GM12878 (cell line): Measurements from ENCODE around the gene MAT1A. TPM values are rescaled to one million over a fixed set of nuclear protein-coding genes. Genes with fewer than 3 reads are reported as not detected.

Experiments used
- ATAC-seq: fragments of 200-7000 bp; cut with Tn5 transposase; 3 replicates; pipeline ENCODE4 v1.9.1; 2020; ENCODE audit warnings: mild to moderate bottlenecking, moderate library complexity
- BruUV-seq: library from RNA; stranded (reverse); fragments of 400-500 nt; replicated peaks from 2 replicates; lab custom pipeline; 2021; lab: Mats Ljungman, UMichigan
- CTCF ChIA-PET: fragments of 300-600 bp; sonication (Branson Sonifier 250); formaldehyde crosslinking; extraction: SDS; loops from one replicate; lab custom pipeline; 2021; ENCODE audit warnings: inconsistent platforms; lab: Yijun Ruan, JAX
- POLR2A ChIA-PET: fragments of 350-600 bp; formaldehyde crosslinking; extraction: SDS; loops from one replicate; lab custom pipeline; 2021; ENCODE audit warnings: inconsistent platforms; lab: Charles Lee
- RAD21 ChIA-PET: fragments of 300-600 bp; sonication (Branson Sonifier 250); formaldehyde crosslinking; loops from one replicate; lab custom pipeline; 2023; ENCODE audit warnings: antibody characterized with exemption; ENCODE audit not compliant: unreplicated experiment; lab: Charles Lee
- SMC1A ChIA-PET: fragments of 300-600 bp; sonication (Branson Sonifier 250); formaldehyde crosslinking; loops from one replicate; lab custom pipeline; 2023; ENCODE audit not compliant: unreplicated experiment, uncharacterized antibody; lab: Charles Lee
- DNase-seq: peaks from one replicate; pipeline ENCODE4 v3.0.0-alpha.2; 2011; ENCODE audit warnings: low read depth, low spot score
- FAIRE-seq: peaks from 3 replicates; lab custom pipeline; 2011; peaks lifted over from hg19 to GRCh38; lab: Jason Lieb, UNC
- H2AFZ ChIP-seq: 2 replicates; pipeline ENCODE4 v1.6.0; 2011; ENCODE audit warnings: low read depth, low read length, control low read depth; ENCODE audit not compliant: control insufficient read depth
- H3K27ac ChIP-seq: 2 replicates; pipeline ENCODE4 v1.5.1; 2011; ENCODE audit warnings: control low read depth; ENCODE audit not compliant: control insufficient read depth, insufficient read depth
- H3K27me3 ChIP-seq, 2 experiments: replicated peaks in 1 of 2; 2 replicates each; pipeline versions ENCODE4 v1.6.0 to v1.6.1; 2011; ENCODE audit warnings: low read length in 1 of 2; ENCODE audit not compliant: control insufficient read depth in 2 of 2, insufficient read depth in 2 of 2
- H3K36me3 ChIP-seq, 2 experiments: 2 replicates each; pipeline ENCODE4 v1.5.1; 2011; ENCODE audit warnings: low read length in 1 of 2; ENCODE audit not compliant: control insufficient read depth in 2 of 2, insufficient read depth in 2 of 2
- H3K4me1 ChIP-seq: 2 replicates; pipeline ENCODE4 v1.6.1; 2011; ENCODE audit warnings: mild to moderate bottlenecking, low read length, moderate library complexity, mixed read lengths; ENCODE audit not compliant: control insufficient read depth, insufficient read depth
- H3K4me2 ChIP-seq: 2 replicates; pipeline ENCODE4 v1.6.0; 2011; ENCODE audit warnings: control low read depth; ENCODE audit not compliant: control insufficient read depth, insufficient read depth
- H3K4me3 ChIP-seq: fragments of 200-600 bp; sonication (generic); 2 replicates; pipeline ENCODE4 v1.5.1; 2016
- H3K79me2 ChIP-seq: 2 replicates; pipeline ENCODE4 v1.6.0; 2011; ENCODE audit warnings: low read length; ENCODE audit not compliant: control insufficient read depth, insufficient read depth
- H3K9ac ChIP-seq: 2 replicates; pipeline ENCODE4 v1.8.0; 2011; ENCODE audit warnings: low read length, control low read depth, mixed read lengths; ENCODE audit not compliant: control insufficient read depth, insufficient read depth
- H3K9me3 ChIP-seq: replicated peaks from 3 replicates; pipeline ENCODE4 v1.5.1; 2011; ENCODE audit warnings: mild to moderate bottlenecking, low read length; ENCODE audit not compliant: control insufficient read depth, insufficient read depth
- H4K20me1 ChIP-seq: 2 replicates; pipeline ENCODE4 v1.6.0; 2011; ENCODE audit not compliant: control insufficient read depth, insufficient read depth
- BRCA1 ChIP-seq: IDR thresholded peaks from 2 replicates; pipeline ENCODE4 v1.6.1; 2011; ENCODE audit warnings: low read depth, low read length, improper control_type of control experiment
- CHD4 ChIP-seq: fragments of 200-600 bp; sonication (generic); IDR thresholded peaks from 2 replicates; pipeline ENCODE4 v1.6.1; 2016; ENCODE audit warnings: mild to moderate bottlenecking
- FOXM1 ChIP-seq: IDR thresholded peaks from 2 replicates; pipeline ENCODE4 v1.6.1; 2012; ENCODE audit warnings: low read depth, mild to moderate bottlenecking, inconsistent platforms, low read length, moderate library complexity
- JUND ChIP-seq: IDR thresholded peaks from 2 replicates; pipeline ENCODE4 v1.6.1; 2012; ENCODE audit warnings: low read depth, mild to moderate bottlenecking, low read length, improper control_type of control experiment, moderate library complexity
- MEF2A ChIP-seq: IDR thresholded peaks from 2 replicates; pipeline ENCODE4 v1.6.1; 2011; ENCODE audit warnings: low read depth, mild to moderate bottlenecking, low read length, moderate library complexity; ENCODE audit not compliant: insufficient read depth
- NFYA ChIP-seq: IDR thresholded peaks from 2 replicates; pipeline ENCODE4 v1.6.1; 2011; ENCODE audit warnings: low read depth, mild to moderate bottlenecking, low read length, improper control_type of control experiment, borderline replicate concordance
- TCF7 ChIP-seq: IDR thresholded peaks from 2 replicates; pipeline ENCODE4 v1.6.1; 2014; ENCODE audit warnings: antibody characterized with exemption, borderline replicate concordance
- ZNF24 ChIP-seq: fragments of 450-650 bp; IDR thresholded peaks from 2 replicates; pipeline ENCODE4 v1.6.1; 2017; ENCODE audit warnings: antibody characterized with exemption, mild to moderate bottlenecking
- WGBS: methylation state at CpG from one replicate; pipeline ENCODE4 v1.1.6; 2016; ENCODE audit warnings: low lambda C conversion rate; ENCODE audit not compliant: insufficient replicate concordance, insufficient coverage; ENCODE audit errors: missing lambda C conversion rate; 5-methylcytosine and 5-hydroxymethylcytosine counted together
- in situ Hi-C: fragments of 300-500 bp; cut with MboI; formaldehyde crosslinking; loops from 9 replicates; pipeline ENCODE4 v1.14.3; 2018; ENCODE audit warnings: mixed read lengths
- intact Hi-C: fragments of 100-400 bp; cut with micrococcal nuclease; formaldehyde crosslinking; loops from one replicate; pipeline ENCODE4 v1.14.2; 2022; ENCODE audit not compliant: unreplicated experiment
- polyA plus RNA-seq, 11 experiments: library from polyadenylated mRNA; depleted of rRNA in 4 of 11; unstranded in 6 of 11; stranded (reverse) in 5 of 11; fragments of >200 nt; fragmentation: Nextera tagmentation in 4 of 11; fragmentation: Illumina TruSeq in 1 of 11; extraction: Ambion mirVana in 4 of 11; extraction: Trizol in 1 of 11; gene quantifications; 1 replicate in 1 of 11; 2 replicates in 10 of 11; pipeline versions ENCODE4 v1.2.1 to v1.2.3, GENCODE V29; 2011 to 2016; ENCODE audit warnings: inconsistent platforms in 2 of 11, missing spikeins in 2 of 11, low read depth in 1 of 11
- total RNA-seq, 4 experiments: library from RNA; depleted of rRNA in 3 of 4; stranded (reverse); fragments of >200 nt in 3 of 4; fragmentation: Illumina TruSeq in 1 of 4; extraction: Trizol in 1 of 4; gene quantifications; 2 replicates each; pipeline versions ENCODE4 v1.2.1 to v1.2.3, GENCODE V29; 2013 to 2021

MAT1A gene
- total and polyA plus RNA-seq, 10 of the 15 experiments (the other 5 are each of a cell fraction or from before 2014, with no cell fraction given) = 0.23 TPM; not detected in 9

- Histone ChIP-seq H3K9me3 (no peaks in the 10 kb centered on the region), H2AFZ (no peak overlapping the region), H3K79me2 (no peaks in the 10 kb centered on the region), H3K4me2 (no peak overlapping the region), H3K9ac (no peak overlapping the region), H3K27ac (no peak overlapping the region), H3K27me3 (peaks cover 0 to 4% of the 10 kb centered on the region in 2 experiments; a peak in 2 of 4 replicates), H4K20me1 (no peaks in the 10 kb centered on the region), H3K4me1 (no peaks in the 10 kb centered on the region), H3K36me3 (no peaks in the 10 kb centered on the region), H3K4me3 (no peak overlapping the region)
- POLR2A ChIA-PET = no interaction called here
- CTCF ChIA-PET = no interaction called here
- RAD21 ChIA-PET = no interaction called here
- in situ Hi-C loops = no loop called here
- FAIRE-seq (no peak), ATAC-seq (no peak), DNase-seq (no peak)
- no peak for TF ChIP-seq NFYA
- TF ChIP-seq CHD4 = no peak
- TF ChIP-seq ZNF24 = no peak
- no peak for TF ChIP-seq MEF2A
- intact Hi-C loops = no loop called here
- BruUV-seq = no TSS peak
- WGBS = 61% methylated on average over 3 of the region's 3 CpGs
- SMC1A ChIA-PET = no interaction called here
Observed at GRCh38 chr10:80275135-80275498, 14.3 kb downstream of the MAT1A start.

- no peak for FAIRE-seq
Observed at GRCh38 chr10:80274396-80275134, 14.9 kb downstream of the MAT1A start.

More at GRCh38 chr10:80274396-80275134, 14.9 kb downstream of the MAT1A start:
- Histone ChIP-seq H3K4me3 (no peak overlapping the region), H2AFZ (no peak overlapping the region), H3K9ac (no peak overlapping the region), H3K9me3 (no peaks in the 10 kb centered on the region), H3K4me2 (no peak overlapping the region), H3K27ac (no peak overlapping the region), H4K20me1 (no peaks in the 10 kb centered on the region), H3K27me3 (peaks cover 0 to 4% of the 10 kb centered on the region in 2 experiments; a peak in 2 of 4 replicates), H3K4me1 (no peaks in the 10 kb centered on the region), H3K36me3 (no peaks in the 10 kb centered on the region), H3K79me2 (no peaks in the 10 kb centered on the region)
- CTCF ChIA-PET = no interaction called here
- POLR2A ChIA-PET = no interaction called here
- intact Hi-C loops (no loop called here), in situ Hi-C loops (no loop called here)
- DNase-seq (no peak), ATAC-seq (no peak)
- SMC1A ChIA-PET = no interaction called here
- RAD21 ChIA-PET = no interaction called here
- TF ChIP-seq TCF7 (no peak), FOXM1 (no peak), JUND (no peak), BRCA1 (no peak)
- WGBS = 36% methylated on average over 18 of the region's 18 CpGs
- BruUV-seq = no TSS peak
